ENCODE measurements around the gene FHL3. TPM values are rescaled to one million over a fixed set of nuclear protein-coding genes. Genes with fewer than 3 reads are reported as not detected.

The FHL3 gene, protein sequence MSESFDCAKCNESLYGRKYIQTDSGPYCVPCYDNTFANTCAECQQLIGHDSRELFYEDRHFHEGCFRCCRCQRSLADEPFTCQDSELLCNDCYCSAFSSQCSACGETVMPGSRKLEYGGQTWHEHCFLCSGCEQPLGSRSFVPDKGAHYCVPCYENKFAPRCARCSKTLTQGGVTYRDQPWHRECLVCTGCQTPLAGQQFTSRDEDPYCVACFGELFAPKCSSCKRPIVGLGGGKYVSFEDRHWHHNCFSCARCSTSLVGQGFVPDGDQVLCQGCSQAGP
- 100 TPM for polyA plus RNA-seq (2013, experiment 1 of 2)
- polyA plus RNA-seq (2013, experiment 2 of 2), result 101 TPM

DNA sequence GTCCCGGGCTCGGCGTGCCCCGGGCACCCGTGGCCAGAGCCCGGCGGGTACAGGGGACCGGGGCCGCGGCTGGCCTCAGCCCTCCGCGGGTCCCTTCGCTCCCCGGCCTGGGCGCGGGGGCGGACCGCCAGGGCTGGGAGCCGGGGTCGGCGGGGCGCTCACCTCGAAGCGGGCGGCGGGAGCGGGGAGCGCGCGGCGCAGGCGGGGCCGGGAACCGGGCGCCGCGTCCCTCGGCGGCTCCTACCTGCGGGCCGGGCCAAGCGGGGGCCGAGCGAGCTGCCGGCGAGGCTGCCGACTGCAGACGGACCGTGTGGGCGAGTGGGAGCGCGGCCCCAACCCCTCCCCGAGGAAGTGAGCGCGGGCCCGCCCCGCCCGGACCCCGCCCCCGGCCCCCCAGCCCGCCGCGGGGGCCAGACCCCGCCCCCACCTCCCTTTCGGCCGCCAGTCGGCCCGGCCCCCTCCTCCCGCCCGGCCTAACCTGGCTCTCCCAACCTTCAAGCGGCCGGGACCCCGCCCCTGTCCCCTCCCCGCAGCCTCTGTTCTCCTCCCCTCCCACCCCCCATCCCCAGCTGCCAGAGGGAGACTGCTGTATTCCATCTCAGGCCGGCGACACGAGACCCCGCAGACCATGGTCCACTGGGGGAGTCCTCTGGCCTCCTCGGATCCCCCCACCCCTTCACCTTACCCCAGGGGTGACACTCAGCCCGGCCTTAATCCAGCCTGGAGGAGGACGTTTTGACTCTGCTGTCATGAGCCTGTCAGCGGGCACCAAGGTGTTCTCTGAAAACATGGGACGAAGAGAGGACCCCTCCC lies at the start of gene FHL3:
TSS of gene FHL3 (minus strand) at position 320 of the 813 bp plus-strand sequence. CDS start 6,102 bp downstream, outside the sequence.
- Histone ChIP-seq H2BK15ac (replicated peaks; ENCODE audit: low read depth) (no peak within 1 kb of the TSS), H3K23ac (ENCODE audit: low read length) (peak within 1 kb of the TSS; percentile 48), H3K4me2 (ENCODE audit: low read length) (peak within 1 kb of the TSS; percentile 99), H2AK5ac (ENCODE audit: low read length) (peak within 1 kb of the TSS; percentile 27), H3K4me3 (ENCODE audit: low read length) (peak within 1 kb of the TSS; percentile 80), H4K8ac (ENCODE audit: low read depth, low read length) (no peak within 1 kb of the TSS), H3K79me1 (ENCODE audit: low read length) (peaks cover 12% of the 10 kb centered on the region), H3K56ac (ENCODE audit: low read length) (peak within 1 kb of the TSS; percentile 94), H3K18ac (ENCODE audit: low read length) (peak within 1 kb of the TSS; percentile 98), H3K36me3 (ENCODE audit: control insufficient read depth, insufficient read depth, low read length) (no peaks in the 10 kb centered on the region), H3K9ac (ENCODE audit: low read length) (peak within 1 kb of the TSS; percentile 96), H3K27ac (ENCODE audit: low read depth, low read length) (peak within 1 kb of the TSS; percentile 61), H3K4ac (ENCODE audit: low read depth, low read length) (peak within 1 kb of the TSS; percentile 95), H4K5ac (ENCODE audit: low read length) (no peak within 1 kb of the TSS), H2BK5ac (ENCODE audit: low read length) (peak within 1 kb of the TSS; percentile 74), H3K4me1 (ENCODE audit: control insufficient read depth, low read depth, low read length) (peaks cover 22% of the 10 kb centered on the region), H2BK120ac (ENCODE audit: low read depth, low read length) (peak within 1 kb of the TSS; percentile 55), H3K79me2 (ENCODE audit: control insufficient read depth, insufficient read depth, low read length) (peaks cover 24% of the 10 kb centered on the region), H3K27me3 (ENCODE audit: insufficient read depth, low read length, poor library complexity) (no peaks in the 10 kb centered on the region)
- no CpG with 5 or more reads among the region's 83 CpGs for WGBS (ENCODE audit: extremely low coverage, insufficient coverage, low lambda C conversion rate)
- DNase-seq, result peak; percentile 89

DNA sequence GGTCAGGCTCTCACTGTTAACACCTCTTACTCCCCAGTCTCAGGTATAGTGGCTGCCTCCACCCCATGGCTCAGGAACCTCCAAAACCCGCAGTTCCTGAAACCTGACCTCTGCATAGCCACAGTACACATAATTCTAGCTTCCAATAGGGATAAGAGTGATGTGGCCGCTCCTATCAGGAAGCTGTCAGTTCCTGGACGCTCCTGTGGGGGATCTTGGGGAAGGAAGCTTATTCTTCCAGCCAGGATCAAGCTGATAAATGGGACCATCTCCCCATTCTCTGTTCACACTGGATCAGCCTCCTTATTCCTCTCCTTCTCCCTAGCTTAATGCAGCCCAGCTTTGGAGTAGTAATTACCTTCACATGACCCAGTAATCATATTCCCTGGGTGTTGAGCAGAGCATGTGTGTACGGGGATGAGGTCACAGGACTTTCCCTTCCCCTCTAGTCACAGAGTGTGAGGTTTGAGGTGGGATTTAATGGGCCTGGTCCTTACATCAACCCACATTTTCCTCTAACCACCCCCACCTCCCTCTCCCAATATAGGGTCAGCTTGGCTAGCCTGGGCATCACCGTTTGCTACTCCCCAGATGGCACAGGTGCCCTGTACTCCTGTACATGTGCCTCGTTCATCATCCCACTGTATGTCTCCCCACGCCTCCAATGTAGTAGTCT lies 48.2 kb upstream of the FHL3 start:
- Histone ChIP-seq H3K27ac (ENCODE audit: low read depth, low read length) (no peak overlapping the region), H3K9ac (ENCODE audit: low read length) (no peak overlapping the region), H3K4me1 (ENCODE audit: control insufficient read depth, low read depth, low read length) (peaks cover 4% of the 10 kb centered on the region), H3K18ac (ENCODE audit: low read length) (no peak overlapping the region), H2BK15ac (replicated peaks; ENCODE audit: low read depth) (no peak overlapping the region), H3K56ac (ENCODE audit: low read length) (no peak overlapping the region), H3K36me3 (ENCODE audit: control insufficient read depth, insufficient read depth, low read length) (no peaks in the 10 kb centered on the region), H3K79me1 (ENCODE audit: low read length) (no peaks in the 10 kb centered on the region), H3K4ac (ENCODE audit: low read depth, low read length) (no peak overlapping the region), H3K79me2 (ENCODE audit: control insufficient read depth, insufficient read depth, low read length) (no peaks in the 10 kb centered on the region), H2AK5ac (ENCODE audit: low read length) (no peak overlapping the region), H2BK5ac (ENCODE audit: low read length) (no peak overlapping the region), H4K5ac (ENCODE audit: low read length) (no peak overlapping the region), H3K27me3 (ENCODE audit: insufficient read depth, low read length, poor library complexity) (no peaks in the 10 kb centered on the region), H3K4me2 (ENCODE audit: low read length) (no peak overlapping the region), H3K23ac (ENCODE audit: low read length) (no peak overlapping the region), H3K4me3 (ENCODE audit: low read length) (no peak overlapping the region), H2BK120ac (ENCODE audit: low read depth, low read length) (no peak overlapping the region), H4K8ac (ENCODE audit: low read depth, low read length) (no peak overlapping the region)
- no peak for DNase-seq
- WGBS (ENCODE audit: extremely low coverage, insufficient coverage, low lambda C conversion rate), result no CpG with 5 or more reads among the region's 7 CpGs

DNA sequence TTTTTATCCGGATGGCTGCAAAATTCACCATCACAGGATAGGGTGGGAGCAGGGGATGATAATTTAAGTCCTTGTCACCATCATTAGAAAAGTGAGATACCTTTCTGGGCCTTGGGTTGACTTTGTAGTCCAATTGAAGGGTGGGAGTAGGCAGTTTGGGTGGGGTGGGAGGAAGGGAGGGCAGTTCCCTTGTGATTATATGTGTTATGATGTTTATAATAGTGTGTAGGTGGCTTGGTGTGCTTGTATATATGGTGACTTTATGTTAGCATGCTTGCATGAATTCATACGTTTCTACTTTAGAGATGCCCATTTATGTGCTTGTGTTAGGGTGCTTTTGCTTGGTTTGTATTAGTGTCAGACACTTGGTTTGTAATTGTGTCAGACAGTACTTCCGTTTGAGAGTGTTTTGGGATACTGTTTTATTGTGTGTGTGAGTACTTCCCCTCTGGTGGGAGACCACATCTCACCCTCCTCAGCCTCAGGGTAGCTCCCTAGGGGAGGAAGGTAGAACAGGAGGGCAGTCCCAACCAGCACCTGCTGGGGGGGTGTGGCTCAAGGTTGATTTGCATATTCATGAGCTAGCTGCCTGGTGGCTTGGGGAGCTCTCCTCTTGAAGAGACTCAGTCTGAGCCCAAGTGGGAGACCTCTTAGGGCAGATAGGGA lies 47.6 kb upstream of the FHL3 start:
- peak; percentile 62 for DNase-seq
- H3K4me1 ChIP-seq (ENCODE audit: control insufficient read depth, low read depth, low read length), result peaks cover 4% of the 10 kb centered on the region

DNA sequence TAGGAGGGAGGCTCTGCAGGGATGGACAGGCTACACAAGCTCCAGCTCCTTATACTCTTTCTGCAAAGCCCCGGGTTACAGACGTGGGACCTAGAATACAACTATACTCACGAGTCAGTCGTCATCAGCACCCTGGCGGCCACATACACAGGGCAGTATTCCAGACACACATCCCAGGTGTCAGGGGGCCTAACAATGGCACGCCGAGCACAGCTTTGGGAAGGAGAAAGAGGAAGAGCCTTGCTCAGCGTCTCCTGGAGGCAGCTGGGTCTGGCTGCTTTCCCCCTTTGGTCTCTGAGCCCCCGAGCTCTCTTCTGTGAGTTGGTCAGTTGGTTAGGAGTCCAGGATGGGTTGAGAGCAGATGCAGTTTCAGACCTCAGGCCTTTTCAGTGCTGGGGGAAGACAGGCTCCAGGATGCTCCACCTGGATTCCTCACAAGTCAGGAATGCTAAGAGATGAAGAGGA lies 45.8 kb upstream of the FHL3 start:
- Histone ChIP-seq H3K18ac (ENCODE audit: low read length) (no peak overlapping the region), H3K79me1 (ENCODE audit: low read length) (no peaks in the 10 kb centered on the region), H2BK5ac (ENCODE audit: low read length) (no peak overlapping the region), H3K27ac (ENCODE audit: low read depth, low read length) (no peak overlapping the region), H3K4me3 (ENCODE audit: low read length) (no peak overlapping the region), H3K79me2 (ENCODE audit: control insufficient read depth, insufficient read depth, low read length) (no peaks in the 10 kb centered on the region), H3K4me2 (ENCODE audit: low read length) (no peak overlapping the region), H4K5ac (ENCODE audit: low read length) (no peak overlapping the region), H2AK5ac (ENCODE audit: low read length) (no peak overlapping the region), H2BK120ac (ENCODE audit: low read depth, low read length) (no peak overlapping the region), H3K56ac (ENCODE audit: low read length) (no peak overlapping the region), H3K4me1 (ENCODE audit: control insufficient read depth, low read depth, low read length) (peaks cover 4% of the 10 kb centered on the region), H2BK15ac (replicated peaks; ENCODE audit: low read depth) (no peak overlapping the region), H3K9ac (ENCODE audit: low read length) (no peak overlapping the region), H3K36me3 (ENCODE audit: control insufficient read depth, insufficient read depth, low read length) (no peaks in the 10 kb centered on the region), H3K4ac (ENCODE audit: low read depth, low read length) (no peak overlapping the region), H3K27me3 (ENCODE audit: insufficient read depth, low read length, poor library complexity) (peaks cover 5% of the 10 kb centered on the region), H4K8ac (ENCODE audit: low read depth, low read length) (no peak overlapping the region), H3K23ac (ENCODE audit: low read length) (no peak overlapping the region)
- no peak for DNase-seq
- WGBS (ENCODE audit: extremely low coverage, insufficient coverage, low lambda C conversion rate), result no CpG with 5 or more reads among the region's 9 CpGs

More for the DNA sequence above, 47.6 kb upstream of the FHL3 start:
- no peak overlapping the region for H2BK5ac ChIP-seq (ENCODE audit: low read length)
- no peak overlapping the region for H3K9ac ChIP-seq (ENCODE audit: low read length)
- no peak overlapping the region for H3K18ac ChIP-seq (ENCODE audit: low read length)
- H3K56ac ChIP-seq (ENCODE audit: low read length), result no peak overlapping the region
- H4K5ac ChIP-seq (ENCODE audit: low read length), result no peak overlapping the region
- no peak overlapping the region for H2AK5ac ChIP-seq (ENCODE audit: low read length)
- H3K4me3 ChIP-seq (ENCODE audit: low read length), result no peak overlapping the region
- no peak overlapping the region for H2BK15ac ChIP-seq (replicated peaks; ENCODE audit: low read depth)
- H3K4ac ChIP-seq (ENCODE audit: low read depth, low read length), result no peak overlapping the region
- H3K79me1 ChIP-seq (ENCODE audit: low read length), result no peaks in the 10 kb centered on the region
- no peaks in the 10 kb centered on the region for H3K36me3 ChIP-seq (ENCODE audit: control insufficient read depth, insufficient read depth, low read length)
- no peak overlapping the region for H2BK120ac ChIP-seq (ENCODE audit: low read depth, low read length)
- no CpG with 5 or more reads among the region's 3 CpGs for WGBS (ENCODE audit: extremely low coverage, insufficient coverage, low lambda C conversion rate)
- no peaks in the 10 kb centered on the region for H3K79me2 ChIP-seq (ENCODE audit: control insufficient read depth, insufficient read depth, low read length)
- no peak overlapping the region for H3K4me2 ChIP-seq (ENCODE audit: low read length)
- H3K23ac ChIP-seq (ENCODE audit: low read length), result no peak overlapping the region
- H3K27ac ChIP-seq (ENCODE audit: low read depth, low read length), result no peak overlapping the region
- no peaks in the 10 kb centered on the region for H3K27me3 ChIP-seq (ENCODE audit: insufficient read depth, low read length, poor library complexity)
- no peak overlapping the region for H4K8ac ChIP-seq (ENCODE audit: low read depth, low read length)

DNA sequence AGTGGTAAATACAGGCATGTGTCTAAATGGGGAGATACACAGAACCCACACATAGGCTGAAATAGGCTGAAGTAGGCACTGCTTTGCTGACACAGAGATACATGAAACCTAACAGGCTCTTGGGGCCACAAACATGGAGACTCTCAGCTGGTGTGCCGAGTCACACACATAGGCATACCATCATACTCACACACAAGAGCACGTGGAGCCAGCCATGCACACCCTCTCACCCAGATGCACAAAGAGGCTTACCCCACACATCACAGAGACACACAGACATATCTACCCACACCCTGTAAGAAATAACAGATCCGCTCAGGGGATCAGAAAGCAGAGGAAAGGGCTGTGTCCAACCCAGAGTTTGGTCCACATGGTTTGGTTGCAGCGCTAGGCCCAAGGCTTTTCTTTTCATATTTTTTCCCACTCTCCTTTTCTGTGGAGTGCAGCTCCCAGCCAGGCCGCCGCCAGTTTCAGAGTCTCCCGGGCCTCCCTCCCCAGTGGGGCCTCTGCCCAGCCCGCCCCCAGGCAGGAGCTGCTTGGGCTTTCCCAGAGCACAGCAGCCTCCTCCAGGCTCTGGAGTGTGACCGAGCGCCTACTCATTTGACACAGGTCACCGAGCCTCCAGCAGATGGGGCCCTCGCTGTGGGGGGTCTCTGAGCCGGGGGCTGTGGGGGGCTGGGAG lies 45.2 kb upstream of the FHL3 start:
- Histone ChIP-seq H2BK15ac (replicated peaks; ENCODE audit: low read depth) (no peak overlapping the region), H3K27me3 (ENCODE audit: insufficient read depth, low read length, poor library complexity) (peaks cover 9% of the 10 kb centered on the region), H3K4me3 (ENCODE audit: low read length) (no peak overlapping the region), H3K79me2 (ENCODE audit: control insufficient read depth, insufficient read depth, low read length) (no peaks in the 10 kb centered on the region), H3K36me3 (ENCODE audit: control insufficient read depth, insufficient read depth, low read length) (no peaks in the 10 kb centered on the region), H3K23ac (ENCODE audit: low read length) (no peak overlapping the region), H3K4ac (ENCODE audit: low read depth, low read length) (no peak overlapping the region), H3K9ac (ENCODE audit: low read length) (no peak overlapping the region), H3K56ac (ENCODE audit: low read length) (no peak overlapping the region), H2AK5ac (ENCODE audit: low read length) (no peak overlapping the region), H4K8ac (ENCODE audit: low read depth, low read length) (no peak overlapping the region), H3K27ac (ENCODE audit: low read depth, low read length) (no peak overlapping the region), H4K5ac (ENCODE audit: low read length) (no peak overlapping the region), H3K18ac (ENCODE audit: low read length) (no peak overlapping the region), H2BK5ac (ENCODE audit: low read length) (no peak overlapping the region), H2BK120ac (ENCODE audit: low read depth, low read length) (no peak overlapping the region), H3K4me2 (ENCODE audit: low read length) (no peak overlapping the region), H3K4me1 (ENCODE audit: control insufficient read depth, low read depth, low read length) (peaks cover 4% of the 10 kb centered on the region), H3K79me1 (ENCODE audit: low read length) (no peaks in the 10 kb centered on the region)
- no peak for DNase-seq
- no CpG with 5 or more reads among the region's 13 CpGs for WGBS (ENCODE audit: extremely low coverage, insufficient coverage, low lambda C conversion rate)
